ENCODE data around the gene CSNK1D. TPM values are rescaled to one million over a fixed set of nuclear protein-coding genes. Genes with fewer than 3 reads are reported as not detected.

The CSNK1D gene
- total and polyA plus RNA-seq, 10 of the 15 experiments (the other 5 are each of a cell fraction or from before 2014, with no cell fraction given) = 5.7 to 105 (median 58.1) TPM

DNA sequence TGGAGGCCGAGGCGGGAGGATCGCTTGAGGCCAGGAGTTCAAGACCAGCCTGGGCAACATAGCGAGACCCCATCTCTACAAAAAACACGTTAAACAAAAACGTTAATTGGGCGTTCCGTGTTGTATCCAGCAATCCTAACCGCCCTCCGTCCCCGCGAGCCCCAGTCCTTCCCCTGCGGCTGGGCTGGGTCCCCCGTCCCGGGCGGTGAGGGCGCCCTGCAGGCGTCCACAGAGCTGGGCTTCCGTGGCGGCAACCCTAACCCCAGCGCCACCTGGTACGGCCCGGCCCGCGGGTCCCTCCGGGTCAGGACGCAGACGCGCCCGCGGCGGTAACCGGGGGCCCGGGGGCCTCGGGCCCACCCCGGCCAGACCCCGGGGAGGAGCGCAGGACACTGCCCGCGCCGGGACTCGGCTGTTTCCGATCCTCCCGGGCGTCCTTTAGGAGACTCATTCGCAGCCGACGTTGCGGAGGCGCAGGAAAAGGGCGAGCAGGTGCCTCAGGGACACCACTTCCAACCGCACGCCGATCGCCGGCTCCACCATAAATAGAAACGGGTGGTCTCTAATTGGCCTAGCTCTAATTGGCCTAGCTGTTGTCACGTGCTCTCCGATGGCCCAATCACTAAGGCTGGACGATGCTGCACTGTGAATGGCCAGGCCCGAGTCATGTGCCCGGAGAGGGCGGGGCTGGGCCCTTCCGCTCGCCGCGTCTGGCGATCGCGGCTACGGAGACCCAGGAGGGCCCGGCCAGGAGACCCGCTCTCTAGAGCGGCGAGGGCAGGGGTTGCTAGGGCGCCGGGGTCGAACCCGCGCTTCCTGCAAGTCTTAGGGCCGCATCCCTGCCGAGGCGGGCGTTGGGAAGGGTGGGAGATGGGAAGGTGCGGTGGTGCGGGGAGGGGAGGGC is 19.0 kb upstream of the CSNK1D start (continued):
- TF ChIP-seq, protein P1, sequence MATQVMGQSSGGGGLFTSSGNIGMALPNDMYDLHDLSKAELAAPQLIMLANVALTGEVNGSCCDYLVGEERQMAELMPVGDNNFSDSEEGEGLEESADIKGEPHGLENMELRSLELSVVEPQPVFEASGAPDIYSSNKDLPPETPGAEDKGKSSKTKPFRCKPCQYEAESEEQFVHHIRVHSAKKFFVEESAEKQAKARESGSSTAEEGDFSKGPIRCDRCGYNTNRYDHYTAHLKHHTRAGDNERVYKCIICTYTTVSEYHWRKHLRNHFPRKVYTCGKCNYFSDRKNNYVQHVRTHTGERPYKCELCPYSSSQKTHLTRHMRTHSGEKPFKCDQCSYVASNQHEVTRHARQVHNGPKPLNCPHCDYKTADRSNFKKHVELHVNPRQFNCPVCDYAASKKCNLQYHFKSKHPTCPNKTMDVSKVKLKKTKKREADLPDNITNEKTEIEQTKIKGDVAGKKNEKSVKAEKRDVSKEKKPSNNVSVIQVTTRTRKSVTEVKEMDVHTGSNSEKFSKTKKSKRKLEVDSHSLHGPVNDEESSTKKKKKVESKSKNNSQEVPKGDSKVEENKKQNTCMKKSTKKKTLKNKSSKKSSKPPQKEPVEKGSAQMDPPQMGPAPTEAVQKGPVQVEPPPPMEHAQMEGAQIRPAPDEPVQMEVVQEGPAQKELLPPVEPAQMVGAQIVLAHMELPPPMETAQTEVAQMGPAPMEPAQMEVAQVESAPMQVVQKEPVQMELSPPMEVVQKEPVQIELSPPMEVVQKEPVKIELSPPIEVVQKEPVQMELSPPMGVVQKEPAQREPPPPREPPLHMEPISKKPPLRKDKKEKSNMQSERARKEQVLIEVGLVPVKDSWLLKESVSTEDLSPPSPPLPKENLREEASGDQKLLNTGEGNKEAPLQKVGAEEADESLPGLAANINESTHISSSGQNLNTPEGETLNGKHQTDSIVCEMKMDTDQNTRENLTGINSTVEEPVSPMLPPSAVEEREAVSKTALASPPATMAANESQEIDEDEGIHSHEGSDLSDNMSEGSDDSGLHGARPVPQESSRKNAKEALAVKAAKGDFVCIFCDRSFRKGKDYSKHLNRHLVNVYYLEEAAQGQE (IDR thresholded peaks at IDR 0.05; ENCODE audit: low read depth, low read length) = no peak
- TF ChIP-seq, protein P2, sequence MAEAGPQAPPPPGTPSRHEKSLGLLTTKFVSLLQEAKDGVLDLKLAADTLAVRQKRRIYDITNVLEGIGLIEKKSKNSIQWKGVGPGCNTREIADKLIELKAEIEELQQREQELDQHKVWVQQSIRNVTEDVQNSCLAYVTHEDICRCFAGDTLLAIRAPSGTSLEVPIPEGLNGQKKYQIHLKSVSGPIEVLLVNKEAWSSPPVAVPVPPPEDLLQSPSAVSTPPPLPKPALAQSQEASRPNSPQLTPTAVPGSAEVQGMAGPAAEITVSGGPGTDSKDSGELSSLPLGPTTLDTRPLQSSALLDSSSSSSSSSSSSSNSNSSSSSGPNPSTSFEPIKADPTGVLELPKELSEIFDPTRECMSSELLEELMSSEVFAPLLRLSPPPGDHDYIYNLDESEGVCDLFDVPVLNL (IDR thresholded peaks at IDR 0.05; ENCODE audit: low read depth, low read length) = no peak
- peak; percentile 98 for TF ChIP-seq USF2 (IDR thresholded peaks at IDR 0.05; ENCODE audit: borderline replicate concordance, low read depth, low read length)
- TF ChIP-seq BCL3 (IDR thresholded peaks at IDR 0.05; ENCODE audit: borderline replicate concordance, insufficient read depth, low read depth, low read length, poor library complexity, severe bottlenecking) = no peak
- TF ChIP-seq NR2F1 (conservative IDR thresholded peaks at IDR 0.05) = peak; percentile 76
- peak; percentile 68; the same call in 1 of the 2 replicates for TF ChIP-seq BACH1 (IDR thresholded peaks at IDR 0.05; ENCODE audit: borderline replicate concordance)
- TF ChIP-seq NRF1 (conservative IDR thresholded peaks at IDR 0.05; ENCODE audit: low read depth, low read length) = no peak
- TF ChIP-seq NFYA (IDR thresholded peaks at IDR 0.05; ENCODE audit: borderline replicate concordance, low read depth, low read length) = no peak
- no peak; the same call in 1 of the 2 replicates for TF ChIP-seq ZBTB40 (IDR thresholded peaks at IDR 0.05; ENCODE audit: borderline replicate concordance)
- TF ChIP-seq CHD2 (IDR thresholded peaks at IDR 0.05; ENCODE audit: borderline replicate concordance, low read depth, low read length) = 0 out of 2 replicates have a peak, but pooled peaks have one; percentile 48
- TF ChIP-seq PBX3 (IDR thresholded peaks at IDR 0.05; ENCODE audit: insufficient replicate concordance, low read depth, low read length) = no peak
- TF ChIP-seq RELA (IDR thresholded peaks at IDR 0.05; ENCODE audit: borderline replicate concordance, partially characterized antibody) = peak; percentile 64

Data from GM12878 (cell line).